Duodenal mucosa (tissue), 2 donors: ENCODE data around the gene HMG20A.

Experiments used
- H3K27ac ChIP-seq: one replicate; pipeline ENCODE4 v1.7.0; 2013; ENCODE audit warnings: low read depth, low read length
- H3K27me3 ChIP-seq, 2 donors: one replicate each; pipeline ENCODE4 v1.7.0; 2013; ENCODE audit warnings: low read length in 2 of 2, control low read depth in 1 of 2; ENCODE audit not compliant: insufficient read depth in 2 of 2, control insufficient read depth in 1 of 2
- H3K36me3 ChIP-seq, 2 donors: one replicate each; pipeline ENCODE4 v1.7.0; 2013; ENCODE audit warnings: low read length in 2 of 2, control low read depth in 1 of 2; ENCODE audit not compliant: insufficient read depth in 2 of 2, control insufficient read depth in 1 of 2
- H3K4me1 ChIP-seq, 2 donors: one replicate each; pipeline ENCODE4 v1.7.0; 2013; ENCODE audit warnings: low read length in 2 of 2, control low read depth in 1 of 2; ENCODE audit not compliant: insufficient read depth in 2 of 2, control insufficient read depth in 1 of 2
- H3K4me3 ChIP-seq, 2 donors: one replicate each; pipeline ENCODE4 v1.7.0; 2013; ENCODE audit warnings: low read length in 2 of 2, low read depth in 1 of 2
- H3K9ac ChIP-seq, 2 donors: one replicate each; pipeline ENCODE4 v1.7.0; 2013; ENCODE audit warnings: low read length in 2 of 2, low read depth in 1 of 2
- H3K9me3 ChIP-seq, 2 donors: one replicate each; pipeline ENCODE4 v1.7.0; 2013; ENCODE audit warnings: low read length in 2 of 2, control low read depth in 1 of 2; ENCODE audit not compliant: control insufficient read depth in 1 of 2

HMG20A gene

GRCh38 chr15:77387365-77388105 is 33.2 kb upstream of the HMG20A start:
- Histone ChIP-seq H3K9ac (no peak overlapping the region), H3K27ac (no peak overlapping the region), H3K27me3 (no peaks in the 10 kb centered on the region), H3K36me3 (no peaks in the 10 kb centered on the region), H3K4me3 (no peak overlapping the region), H3K4me1 (no peaks in the 10 kb centered on the region), H3K9me3 (no peaks in the 10 kb centered on the region)

DNA sequence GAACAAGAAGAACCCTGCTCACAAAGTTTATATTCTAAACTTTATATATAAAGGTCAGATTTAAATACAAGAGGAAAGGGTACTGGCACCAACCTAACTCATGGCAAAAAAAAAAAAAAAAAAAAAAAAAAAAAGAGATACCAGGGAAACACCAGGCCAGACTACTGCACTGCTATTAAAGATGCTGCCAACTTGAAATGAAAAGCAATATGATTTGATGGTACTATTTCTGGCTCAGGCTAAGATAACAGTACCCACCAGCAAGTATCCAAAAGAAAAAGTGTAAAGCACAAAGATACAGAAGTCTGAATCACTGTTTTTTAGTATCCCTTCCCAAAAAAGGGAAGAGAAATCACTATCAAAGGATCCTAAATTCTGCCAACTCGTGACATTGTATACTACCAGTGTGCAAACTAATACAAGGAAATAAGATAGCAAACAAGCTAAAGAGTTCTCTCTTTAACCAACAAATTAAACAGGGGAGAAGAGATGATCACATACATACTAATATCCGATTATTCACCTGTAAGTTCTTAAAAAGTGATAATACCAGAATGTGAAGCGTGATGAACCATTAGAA is 29.2 kb upstream of the HMG20A start:
- Histone ChIP-seq H3K4me1 (no peaks in the 10 kb centered on the region), H3K9ac (no peak overlapping the region), H3K27me3 (no peaks in the 10 kb centered on the region)

DNA sequence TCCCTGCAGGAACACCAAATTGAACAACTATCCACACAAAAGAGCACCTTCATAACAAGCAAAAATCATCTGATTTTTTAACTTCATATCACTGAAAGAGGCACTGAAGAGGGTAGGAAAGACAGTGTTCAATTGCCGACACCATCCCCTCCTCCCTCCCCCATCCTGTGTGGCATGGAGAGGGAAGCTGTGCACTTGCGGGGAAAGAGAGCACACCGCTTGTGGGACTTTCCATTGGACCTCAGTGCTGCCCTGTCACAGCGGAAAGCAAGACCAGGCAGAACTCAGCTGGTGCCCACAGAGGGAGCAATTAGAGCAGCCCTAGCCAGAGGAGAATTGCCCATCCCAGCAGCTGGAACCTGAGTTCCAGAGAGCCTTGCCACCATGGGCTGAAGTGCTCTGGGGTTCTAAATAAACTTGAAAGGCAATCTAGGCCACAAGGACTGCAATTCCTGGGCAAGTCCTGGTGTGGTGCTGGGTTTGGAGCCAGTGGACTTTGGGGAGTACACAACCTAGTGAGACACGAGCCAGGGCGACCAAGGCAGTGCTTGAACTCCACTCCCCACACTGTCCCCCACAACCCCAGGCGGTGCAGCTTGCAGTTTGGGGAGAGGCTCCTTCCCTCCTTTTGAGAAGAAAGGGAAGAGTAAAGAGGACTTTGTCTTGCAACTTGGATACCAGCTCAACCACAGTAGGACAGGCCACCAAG is 27.8 kb upstream of the HMG20A start:
- Histone ChIP-seq H3K4me1 (no peaks in the 10 kb centered on the region), H3K27ac (no peak overlapping the region)

More for the DNA sequence above, 29.2 kb upstream of the HMG20A start:
- no peak overlapping the region for H3K4me3 ChIP-seq
- no peak overlapping the region for H3K27ac ChIP-seq
- H3K36me3 ChIP-seq, result no peaks in the 10 kb centered on the region
- H3K9me3 ChIP-seq, result peaks cover 6 to 14% of the 10 kb centered on the region in 2 donors

GRCh38 chr15:77393471-77393840 is 27.2 kb upstream of the HMG20A start:
- no peak overlapping the region for H3K27ac ChIP-seq
- H3K9me3 ChIP-seq, result peaks cover 14 to 23% of the 10 kb centered on the region in 2 donors
- no peak overlapping the region for H3K4me3 ChIP-seq
- no peaks in the 10 kb centered on the region for H3K36me3 ChIP-seq
- no peak overlapping the region for H3K9ac ChIP-seq
- H3K27me3 ChIP-seq, result no peaks in the 10 kb centered on the region
- H3K4me1 ChIP-seq, result no peaks in the 10 kb centered on the region

More for the DNA sequence above, 27.8 kb upstream of the HMG20A start:
- Histone ChIP-seq H3K27me3 (no peaks in the 10 kb centered on the region), H3K4me3 (no peak overlapping the region), H3K9me3 (peaks cover 10 to 20% of the 10 kb centered on the region in 2 donors), H3K36me3 (no peaks in the 10 kb centered on the region), H3K9ac (no peak overlapping the region)

GRCh38 chr15:77395013-77395774 is 25.5 kb upstream of the HMG20A start:
- Histone ChIP-seq H3K4me3 (no peak overlapping the region), H3K27me3 (no peaks in the 10 kb centered on the region), H3K9ac (no peak overlapping the region), H3K4me1 (no peaks in the 10 kb centered on the region), H3K27ac (no peak overlapping the region), H3K36me3 (no peaks in the 10 kb centered on the region), H3K9me3 (peaks cover 23 to 25% of the 10 kb centered on the region in 2 donors)

DNA sequence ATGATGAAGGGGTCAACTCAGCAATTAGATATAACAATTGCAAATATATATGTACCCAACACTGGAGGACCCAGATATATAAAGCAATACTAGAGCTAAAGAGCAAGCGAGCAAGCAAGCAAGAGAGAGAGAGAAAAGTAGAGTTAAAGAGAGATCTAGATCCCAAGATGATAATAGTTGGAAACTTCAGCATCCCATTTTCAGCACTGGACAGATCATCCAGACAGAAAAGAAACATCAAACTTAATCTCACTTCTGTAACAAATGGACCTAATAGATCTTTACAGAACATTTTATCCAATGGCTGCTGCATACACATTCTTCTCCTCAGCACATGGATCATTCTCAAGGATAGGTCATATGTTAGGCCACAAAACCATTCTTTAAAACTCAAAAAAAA is 24.0 kb upstream of the HMG20A start:
- no peak overlapping the region for H3K27ac ChIP-seq
- no peaks in the 10 kb centered on the region for H3K27me3 ChIP-seq
- no peaks in the 10 kb centered on the region for H3K4me1 ChIP-seq
- H3K4me3 ChIP-seq, result no peak overlapping the region
- H3K9ac ChIP-seq, result no peak overlapping the region
- peaks cover 23 to 28% of the 10 kb centered on the region in 2 donors for H3K9me3 ChIP-seq
- H3K36me3 ChIP-seq, result no peaks in the 10 kb centered on the region

- Histone ChIP-seq H3K4me1 (no peaks in the 10 kb centered on the region), H3K9me3 (peaks cover 23 to 28% of the 10 kb centered on the region in 2 donors), H3K9ac (no peak overlapping the region), H3K27me3 (no peaks in the 10 kb centered on the region), H3K27ac (no peak overlapping the region), H3K36me3 (no peaks in the 10 kb centered on the region), H3K4me3 (no peak overlapping the region)
Observed at GRCh38 chr15:77398927-77399326, 21.8 kb upstream of the HMG20A start.

GRCh38 chr15:77400258-77400657 is 20.4 kb upstream of the HMG20A start:
- Histone ChIP-seq H3K9me3 (peaks cover 21 to 26% of the 10 kb centered on the region in 2 donors), H3K4me1 (no peaks in the 10 kb centered on the region), H3K4me3 (no peak overlapping the region), H3K27me3 (no peaks in the 10 kb centered on the region), H3K9ac (no peak overlapping the region), H3K36me3 (no peaks in the 10 kb centered on the region), H3K27ac (no peak overlapping the region)

DNA sequence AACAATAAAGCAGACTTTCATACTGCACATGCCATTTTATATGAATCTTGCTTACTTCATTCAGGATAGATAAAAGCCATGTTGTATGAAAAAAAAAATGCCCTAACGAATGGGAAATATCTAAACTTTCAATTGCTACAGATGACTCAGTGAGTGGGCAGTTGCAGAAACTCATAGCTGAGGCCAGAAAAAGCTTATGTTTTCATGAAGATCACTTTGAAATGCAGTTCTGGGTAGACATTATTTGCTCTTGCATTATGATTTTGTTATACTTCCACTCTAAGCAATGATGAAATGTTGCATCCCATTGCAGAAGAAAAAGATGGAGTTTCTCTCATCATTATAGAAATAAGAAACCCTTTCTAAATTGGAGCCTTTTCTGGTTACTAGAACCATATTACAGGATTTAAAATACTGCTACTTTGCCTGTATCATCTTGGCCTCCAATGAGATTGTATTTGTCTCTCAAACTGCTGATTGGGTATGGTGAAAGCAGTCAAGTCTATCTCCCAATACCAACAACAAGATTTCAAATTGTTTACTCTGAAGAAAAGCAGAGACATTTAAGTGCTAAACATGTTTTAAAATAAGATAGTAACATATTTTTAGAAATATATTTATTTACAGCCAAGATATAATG is 17.8 kb upstream of the HMG20A start:
- Histone ChIP-seq H3K9me3 (peaks cover 3 to 19% of the 10 kb centered on the region in 2 donors), H3K9ac (no peak overlapping the region), H3K4me3 (no peak overlapping the region), H3K4me1 (no peaks in the 10 kb centered on the region), H3K27me3 (no peaks in the 10 kb centered on the region), H3K36me3 (no peaks in the 10 kb centered on the region), H3K27ac (no peak overlapping the region)
